CD14-positive monocyte (primary cell): ENCODE results near the gene PDGFB. TPM values are rescaled to one million over a fixed set of nuclear protein-coding genes. Genes with fewer than 3 reads are reported as not detected.

ENCODE experiments used
- DNase-seq, 3 donors: peaks; one replicate each; pipeline ENCODE4 v3.0.0-alpha.2; 2011 to 2022
- H2AFZ ChIP-seq: 2 replicates; pipeline ENCODE4 v1.6.0; 2012; ENCODE audit warnings: mild to moderate bottlenecking, low read depth, low read length, inconsistent platforms; ENCODE audit not compliant: insufficient read depth, poor library complexity, severe bottlenecking
- H3K27ac ChIP-seq, 2 donors: 1 replicate in 1 of 2; 2 replicates in 1 of 2; pipeline ENCODE4 v1.5.1; 2012 to 2013; ENCODE audit warnings: low read length in 2 of 2, control low read depth in 1 of 2, inconsistent platforms in 1 of 2, low read depth in 1 of 2, mild to moderate bottlenecking in 1 of 2
- H3K27me3 ChIP-seq, 2 donors: one replicate each; pipeline versions ENCODE4 v1.6.0 to v1.6.1; 2011 to 2013; ENCODE audit warnings: low read length in 2 of 2; ENCODE audit not compliant: control insufficient read depth in 2 of 2, insufficient read depth in 2 of 2
- H3K36me3 ChIP-seq, 2 donors: replicated peaks in 1 of 2; 1 replicate in 1 of 2; 2 replicates in 1 of 2; pipeline versions ENCODE4 v1.5.1 to v1.6.1; 2012 to 2013; ENCODE audit warnings: low read length in 2 of 2, control low read depth in 1 of 2, inconsistent platforms in 1 of 2, mild to moderate bottlenecking in 1 of 2; ENCODE audit not compliant: insufficient read depth in 2 of 2, control insufficient read depth in 1 of 2
- H3K4me1 ChIP-seq, 2 donors: 1 replicate in 1 of 2; 2 replicates in 1 of 2; pipeline versions ENCODE4 v1.5.1 to v1.6.1; 2012 to 2013; ENCODE audit warnings: low read length in 2 of 2, control low read depth in 1 of 2, inconsistent platforms in 1 of 2, mild to moderate bottlenecking in 1 of 2, moderate library complexity in 1 of 2; ENCODE audit not compliant: insufficient read depth in 2 of 2, control insufficient read depth in 1 of 2
- H3K4me2 ChIP-seq: replicated peaks from 2 replicates; pipeline ENCODE3; 2012; ENCODE audit warnings: low read length, moderate library complexity, mild to moderate bottlenecking; ENCODE audit not compliant: poor library complexity, severe bottlenecking; ENCODE audit errors: extremely low read depth
- H3K4me3 ChIP-seq, 3 experiments: fragments of 200-600 bp in 1 of 3; sonication (generic) in 1 of 3; replicated peaks in 1 of 3; 1 replicate in 2 of 3; 2 replicates in 1 of 3; pipeline ENCODE4 v1.5.1; 2011 to 2013; ENCODE audit warnings: low read length in 3 of 3, mild to moderate bottlenecking in 3 of 3, control low read depth in 2 of 3, low read depth in 2 of 3, inconsistent platforms in 1 of 3, moderate library complexity in 1 of 3
- H3K79me2 ChIP-seq: 2 replicates; pipeline ENCODE4 v1.6.0; 2012; ENCODE audit warnings: mild to moderate bottlenecking, control low read depth, inconsistent platforms, low read length, moderate library complexity; ENCODE audit not compliant: insufficient read depth
- H3K9ac ChIP-seq: 2 replicates; pipeline ENCODE4 v1.6.0; 2017; ENCODE audit warnings: low read length, mild to moderate bottlenecking; ENCODE audit not compliant: insufficient read depth, poor library complexity, severe bottlenecking
- H3K9me3 ChIP-seq, 2 donors: replicated peaks in 1 of 2; 1 replicate in 1 of 2; 2 replicates in 1 of 2; pipeline versions ENCODE4 v1.5.1 to v1.6.1; 2012 to 2013; ENCODE audit warnings: low read length in 2 of 2, control low read depth in 1 of 2; ENCODE audit not compliant: control insufficient read depth in 1 of 2, insufficient read depth in 1 of 2
- H4K20me1 ChIP-seq: 2 replicates; pipeline ENCODE4 v1.6.0; 2012; ENCODE audit warnings: mild to moderate bottlenecking, low read length, control low read depth, moderate library complexity; ENCODE audit not compliant: insufficient read depth
- H3K27ac Mint-ChIP-seq, 7 donors: one replicate each; pipeline ENCODE4 v1.8.0; 2020; ENCODE audit warnings: mild to moderate bottlenecking in 7 of 7, mixed read lengths in 7 of 7, moderate library complexity in 6 of 7, inconsistent platforms in 2 of 7
- H3K27me3 Mint-ChIP-seq, 3 donors: one replicate each; pipeline ENCODE4 v1.8.0; 2021 to 2022; ENCODE audit warnings: low read depth in 3 of 3, mild to moderate bottlenecking in 3 of 3, mixed read lengths in 3 of 3, moderate library complexity in 3 of 3, inconsistent platforms in 1 of 3
- H3K36me3 Mint-ChIP-seq, 2 donors: one replicate each; pipeline ENCODE4 v1.8.0; 2020; ENCODE audit warnings: mixed read lengths in 2 of 2, inconsistent platforms in 1 of 2, mild to moderate bottlenecking in 1 of 2
- H3K4me1 Mint-ChIP-seq: one replicate; pipeline ENCODE4 v1.8.0; 2020; ENCODE audit warnings: mild to moderate bottlenecking, mixed read lengths
- H3K4me3 Mint-ChIP-seq, 2 donors: one replicate each; pipeline ENCODE4 v1.8.0; 2020; ENCODE audit warnings: mild to moderate bottlenecking in 2 of 2, mixed read lengths in 2 of 2, moderate library complexity in 1 of 2
- H3K9me3 Mint-ChIP-seq, 7 donors: one replicate each; pipeline ENCODE4 v1.8.0; 2020 to 2022; ENCODE audit warnings: mixed read lengths in 7 of 7, mild to moderate bottlenecking in 6 of 7, moderate library complexity in 6 of 7, inconsistent platforms in 2 of 7
- CTCF ChIP-seq: fragments of 200-600 bp; IDR thresholded peaks from one replicate; pipeline ENCODE4 v1.8.0; 2022; ENCODE audit warnings: antibody characterized with exemption, mild to moderate bottlenecking
- WGBS: methylation state at CpG from one replicate; pipeline ENCODE4 v1.1.5; 2013; ENCODE audit warnings: missing lambda C conversion rate; ENCODE audit not compliant: insufficient coverage; 5-methylcytosine and 5-hydroxymethylcytosine counted together
- intact Hi-C, 2 donors: fragments of 100-400 bp; cut with micrococcal nuclease; formaldehyde crosslinking; loops; one replicate each; pipeline versions ENCODE4 v1.15.0 to v1.15.1; 2023
- polyA plus RNA-seq, 3 donors: library from polyadenylated mRNA; depleted of rRNA in 1 of 3; unstranded in 2 of 3; stranded (reverse) in 1 of 3; fragments of 300-500 nt in 2 of 3; fragments of >200 nt in 1 of 3; fragmentation: Illumina TruSeq in 2 of 3; gene quantifications; 1 replicate in 2 of 3; 2 replicates in 1 of 3; pipeline ENCODE4 v1.2.3, GENCODE V29; 2012 to 2021

Gene PDGFB
- polyA plus RNA-seq, 3 donors: 0.15 TPM; not detected in 2

- H3K36me3 ChIP-seq: no peaks in the 10 kb centered on the region
- no peaks in the 10 kb centered on the region for H4K20me1 ChIP-seq
- H3K9ac ChIP-seq: no peak overlapping the region
- H3K79me2 ChIP-seq: no peaks in the 10 kb centered on the region
- no peak for TF ChIP-seq CTCF
- no peak overlapping the region for H3K27ac ChIP-seq
- H3K4me3 ChIP-seq: no peak overlapping the region
- Mint-ChIP-seq H3K4me3 (no peak overlapping the region), H3K27me3 (peaks cover 7 to 28% (median 16%) of the 10 kb centered on the region in 3 donors), H3K4me1 (peaks cover 27% of the 10 kb centered on the region), H3K27ac (no peak overlapping the region), H3K36me3 (peaks cover 0 to 1% of the 10 kb centered on the region in 2 donors), H3K9me3 (peaks cover 0 to 13% (median 6%) of the 10 kb centered on the region in 7 donors)
- peaks cover 0 to 5% of the 10 kb centered on the region in 2 donors for H3K9me3 ChIP-seq
- H3K4me2 ChIP-seq: no peak overlapping the region
- intact Hi-C loops: loop anchor here in 1 of 2 donors (5.0 kb wide), 1 partner anchor 38 kb away; no protein-coding TSS in a partner anchor
- no peak overlapping the region for H2AFZ ChIP-seq
- peaks cover 16 to 21% of the 10 kb centered on the region in 2 donors for H3K4me1 ChIP-seq
- no peaks in the 10 kb centered on the region for H3K27me3 ChIP-seq
- WGBS: 60% methylated on average over 1 of the region's 11 CpGs
- DNase-seq: peak in 1 of 3 donors; percentile 57
Measured at GRCh38 chr22:39269095-39269790, 24.5 kb upstream of the PDGFB start.

GRCh38 chr22:39268645-39269044 lies 23.9 kb upstream of the PDGFB start:
- Histone ChIP-seq H3K4me2 (no peak overlapping the region), H3K9me3 (peaks cover 0 to 5% of the 10 kb centered on the region in 2 donors), H3K9ac (no peak overlapping the region), H3K79me2 (no peaks in the 10 kb centered on the region), H3K4me1 (peaks cover 19 to 26% of the 10 kb centered on the region in 2 donors), H3K27ac (no peak overlapping the region), H2AFZ (no peak overlapping the region), H3K4me3 (no peak overlapping the region), H3K27me3 (no peaks in the 10 kb centered on the region), H3K36me3 (no peaks in the 10 kb centered on the region), H4K20me1 (no peaks in the 10 kb centered on the region)
- WGBS: 87% methylated on average over 5 of the region's 7 CpGs
- DNase-seq: no peak
- intact Hi-C loops: loop anchor here in 1 of 2 donors (5.0 kb wide), 1 partner anchor 39 kb away; no protein-coding TSS in a partner anchor
- Mint-ChIP-seq H3K36me3 (peaks cover 0 to 1% of the 10 kb centered on the region in 2 donors), H3K4me1 (peaks cover 32% of the 10 kb centered on the region), H3K9me3 (peaks cover 0 to 18% (median 8%) of the 10 kb centered on the region in 7 donors), H3K4me3 (no peak overlapping the region), H3K27me3 (peaks cover 11 to 23% (median 16%) of the 10 kb centered on the region in 3 donors), H3K27ac (peak overlapping the region in 1 of 7 donors; percentile 41)
- TF ChIP-seq CTCF: no peak
